HepG2 (cell line): Measurements from ENCODE around the gene NDUFA8. TPM values are rescaled to one million over a fixed set of nuclear protein-coding genes. Genes with fewer than 3 reads are reported as not detected.
A peak's percentile ranks its signal among the peaks of the same experiment; 100 is the strongest.

Experiments used
- AHDC1 ChIP-seq: sonication (generic); formaldehyde crosslinking; IDR thresholded peaks from 2 replicates; pipeline ENCODE4 v1.5.1; 2020; ENCODE audit warnings: mild to moderate bottlenecking, missing genetic modification reagents, borderline replicate concordance
- CBFB ChIP-seq: sonication (generic); formaldehyde crosslinking; IDR thresholded peaks from 2 replicates; pipeline ENCODE4 v1.4.0; 2020; ENCODE audit warnings: missing genetic modification reagents
- FOSL2 ChIP-seq: sonication (generic); formaldehyde crosslinking; IDR thresholded peaks from 2 replicates; pipeline ENCODE4 v1.4.0; 2020; ENCODE audit warnings: missing genetic modification reagents
- HDAC2 ChIP-seq: sonication (generic); formaldehyde crosslinking; IDR thresholded peaks from 2 replicates; pipeline ENCODE4 v1.4.0; 2020; ENCODE audit warnings: missing genetic modification reagents
- HMG20A ChIP-seq: IDR thresholded peaks from 2 replicates; pipeline ENCODE4 v1.6.1; 2016; ENCODE audit warnings: borderline replicate concordance
- HNF4G ChIP-seq, 2 experiments: sonication (generic) in 1 of 2; formaldehyde crosslinking in 1 of 2; IDR thresholded peaks; 2 replicates each; pipeline versions ENCODE4 v1.4.0 to v1.6.1; 2011 to 2020; ENCODE audit warnings: borderline replicate concordance in 2 of 2, low read depth in 2 of 2, mild to moderate bottlenecking in 2 of 2, low read length in 1 of 2, missing genetic modification reagents in 1 of 2, moderate library complexity in 1 of 2
- KLF15 ChIP-seq: sonication (generic); formaldehyde crosslinking; IDR thresholded peaks from 2 replicates; pipeline ENCODE4 v1.8.1; 2023; ENCODE audit warnings: borderline replicate concordance, mild to moderate bottlenecking, inconsistent platforms, missing genetic modification reagents, mixed read lengths
- NR2F1 ChIP-seq, 2 experiments: fragments of 450-650 bp in 1 of 2; formaldehyde crosslinking in 1 of 2; IDR thresholded peaks; 2 replicates each; pipeline versions ENCODE4 v1.5.0 to v1.6.1; 2016 to 2020; ENCODE audit warnings: mild to moderate bottlenecking in 1 of 2, missing compliant biosample characterization in 1 of 2, missing genetic modification reagents in 1 of 2, moderate library complexity in 1 of 2
- PAXIP1 ChIP-seq: sonication (generic); formaldehyde crosslinking; conservative IDR thresholded peaks from 2 replicates; pipeline ENCODE4 v1.4.0; 2020; ENCODE audit warnings: mild to moderate bottlenecking, missing genetic modification reagents, moderate library complexity
- PBX3 ChIP-seq: sonication (generic); formaldehyde crosslinking; IDR thresholded peaks from 2 replicates; pipeline ENCODE4 v1.8.1; 2023; ENCODE audit warnings: missing genetic modification reagents, inconsistent platforms, borderline replicate concordance
- PITX1 ChIP-seq: sonication (generic); formaldehyde crosslinking; IDR thresholded peaks from 2 replicates; pipeline ENCODE4 v1.5.1; 2020; ENCODE audit warnings: mild to moderate bottlenecking, missing genetic modification reagents
- RFX1 ChIP-seq: fragments of 450-650 bp; IDR thresholded peaks from 2 replicates; pipeline ENCODE4 v1.6.1; 2017
- SAP130 ChIP-seq: IDR thresholded peaks from 2 replicates; pipeline ENCODE4 v1.6.1; 2016; ENCODE audit warnings: low read depth
- TBL1XR1 ChIP-seq: fragments of 150-350 bp; IDR thresholded peaks from 2 replicates; pipeline ENCODE4 v1.6.1; 2014; ENCODE audit warnings: borderline replicate concordance, low read length; ENCODE audit not compliant: partially characterized antibody
- ZBTB20 ChIP-seq: sonication (generic); formaldehyde crosslinking; IDR thresholded peaks from 2 replicates; pipeline ENCODE4 v1.8.1; 2023; ENCODE audit warnings: missing genetic modification reagents, low read depth, mild to moderate bottlenecking, borderline replicate concordance
- ZNF451 ChIP-seq: sonication (generic); formaldehyde crosslinking; IDR thresholded peaks from 2 replicates; pipeline ENCODE4 v1.5.0; 2020; ENCODE audit warnings: mild to moderate bottlenecking, missing genetic modification reagents
- ZNF564 ChIP-seq: sonication (generic); formaldehyde crosslinking; IDR thresholded peaks from 2 replicates; pipeline ENCODE4 v1.8.1; 2023; ENCODE audit warnings: mild to moderate bottlenecking, missing genetic modification reagents
- polyA plus RNA-seq, 8 experiments: library from polyadenylated mRNA; depleted of rRNA in 3 of 8; stranded (reverse) in 7 of 8; unstranded in 1 of 8; fragments of >200 nt; fragmentation: Illumina TruSeq in 4 of 8; extraction: Trizol in 4 of 8; gene quantifications; 2 replicates each; pipeline versions ENCODE4 v1.2.1 to v1.2.3, GENCODE V29; 2011 to 2016; ENCODE audit warnings: low read depth in 4 of 8, missing spikeins in 1 of 8, mixed read lengths in 1 of 8; ENCODE audit not compliant: insufficient read depth in 1 of 8
- total RNA-seq, 5 experiments: library from RNA; depleted of rRNA; stranded (reverse); fragments of >200 nt; fragmentation: Illumina TruSeq; extraction: Trizol; gene quantifications; 2 replicates each; pipeline ENCODE4 v1.2.3, GENCODE V29; 2016; ENCODE audit warnings: low read depth in 1 of 5

The NDUFA8 gene
- total and polyA plus RNA-seq, 2 of the 13 experiments (the other 11 are each of a cell fraction or from before 2014, with no cell fraction given): 68.6 to 71.7 TPM

- no peak for TF ChIP-seq ZNF451 (CRISPR knock-in tag)
- TF ChIP-seq PAXIP1 (CRISPR knock-in tag): peak; percentile 60
- TF ChIP-seq RFX1: no peak
- 0 out of 2 replicates have a peak, but pooled peaks have one; percentile 21 for TF ChIP-seq CBFB
- TF ChIP-seq NR2F1 (CRISPR knock-in tag; IDR thresholded peaks at IDR 0.05): peak; percentile 91 to 96
- TF ChIP-seq FOSL2 (CRISPR knock-in tag): peak; percentile 84
- TF ChIP-seq HMG20A (CRISPR knock-in tag): peak; percentile 85
- TF ChIP-seq SAP130 (CRISPR knock-in tag): peak; percentile 44
- TF ChIP-seq HNF4G (IDR thresholded peaks at IDR 0.05; ENCODE audit: borderline replicate concordance, low read depth, low read length): peak; percentile 67
- no peak for TF ChIP-seq HNF4G (CRISPR knock-in tag; IDR thresholded peaks at IDR 0.05; ENCODE audit: borderline replicate concordance, low read depth)
- TF ChIP-seq KLF15 (CRISPR knock-in tag): no peak
- no peak for TF ChIP-seq TBL1XR1
- peak; percentile 92 for TF ChIP-seq HDAC2 (CRISPR knock-in tag)
- peak; percentile 38; the same call in 1 of the 2 replicates for TF ChIP-seq AHDC1 (CRISPR knock-in tag)
- TF ChIP-seq PITX1 (CRISPR knock-in tag): peak; percentile 63; the same call in 1 of the 2 replicates
- TF ChIP-seq ZNF564 (CRISPR knock-in tag): no peak
- no peak for TF ChIP-seq PBX3
- TF ChIP-seq ZBTB20 (CRISPR knock-in tag): no peak
Observed at GRCh38 chr9:122190597-122191381, 31.2 kb upstream of the NDUFA8 start (continued).
